ENCODE results near the gene LMLN. TPM values are rescaled to one million over a fixed set of nuclear protein-coding genes. Genes with fewer than 3 reads are reported as not detected.

Gene LMLN
- polyA plus RNA-seq, 3 donors: 0.41 to 1.3 (median 1.00) TPM

DNA sequence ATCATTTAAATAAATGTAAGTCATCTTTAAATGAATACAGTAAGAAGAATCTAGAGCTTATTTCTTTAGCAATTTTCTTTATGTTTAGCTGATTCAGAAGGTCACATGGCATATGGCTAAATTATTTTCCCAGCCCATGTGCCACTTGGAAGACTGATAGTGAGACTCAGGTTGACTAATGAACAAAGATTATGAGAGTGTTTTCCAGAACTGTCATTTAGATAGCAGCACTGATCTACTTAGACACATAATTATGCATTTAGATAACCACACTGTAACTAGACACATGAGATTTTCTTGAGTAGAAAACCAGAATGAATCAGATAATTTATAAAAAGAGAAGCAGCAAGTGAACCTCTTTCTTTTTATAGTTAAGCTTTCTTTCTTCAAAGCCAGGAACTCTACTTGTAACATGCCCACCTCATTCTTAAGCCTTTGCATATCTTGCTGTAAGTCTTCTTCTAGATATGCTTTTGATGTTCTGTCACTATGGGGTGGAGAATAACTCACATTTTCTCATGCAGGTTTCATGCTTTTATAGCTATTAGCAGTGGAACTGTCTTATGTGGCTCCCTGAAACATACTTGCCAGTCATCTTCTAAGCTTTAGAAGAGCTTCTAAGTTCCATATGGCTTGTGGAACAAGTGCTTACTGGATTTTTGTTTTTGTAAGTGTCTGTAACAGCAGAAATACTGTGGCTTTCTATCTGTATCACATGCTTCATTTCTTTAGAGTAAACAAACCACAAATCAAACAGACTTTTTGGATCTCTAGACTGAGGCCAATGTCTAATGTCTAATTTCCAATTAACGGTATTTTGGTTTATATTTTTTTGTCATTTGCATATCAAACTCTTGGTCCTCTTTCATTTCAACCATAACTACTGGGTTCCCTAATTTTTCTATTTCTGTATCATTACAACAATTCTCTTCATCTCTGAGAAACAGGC lies 101.4 kb downstream of the LMLN start:
- Mint-ChIP-seq H3K4me1 (no peaks in the 10 kb centered on the region), H3K9me3 (no peaks in the 10 kb centered on the region), H3K27ac (no peak overlapping the region), H3K4me3 (no peak overlapping the region), H3K36me3 (no peaks in the 10 kb centered on the region), H3K27me3 (ENCODE audit: low read depth in 3 of 3) (peaks cover 0 to 6% (median 3%) of the 10 kb centered on the region in 3 donors)
- Histone ChIP-seq H3K27ac (ENCODE audit: low read depth in 1 of 2, low read length in 2 of 2) (no peak overlapping the region), H3K4me3 (replicated peaks in 1 of 3; ENCODE audit: low read depth in 2 of 3, low read length in 3 of 3) (no peak overlapping the region), H3K4me1 (ENCODE audit: control insufficient read depth in 1 of 2, insufficient read depth in 2 of 2, low read length in 2 of 2) (no peaks in the 10 kb centered on the region), H3K9me3 (replicated peaks in 1 of 2; ENCODE audit: control insufficient read depth in 1 of 2, insufficient read depth in 1 of 2, low read length in 2 of 2) (no peaks in the 10 kb centered on the region), H3K4me2 (replicated peaks; ENCODE audit: extremely low read depth, low read length, poor library complexity, severe bottlenecking) (no peak overlapping the region), H2AFZ (ENCODE audit: insufficient read depth, low read depth, low read length, poor library complexity, severe bottlenecking) (no peak overlapping the region), H3K79me2 (ENCODE audit: insufficient read depth, low read length) (no peaks in the 10 kb centered on the region), H4K20me1 (ENCODE audit: insufficient read depth, low read length) (no peaks in the 10 kb centered on the region), H3K9ac (ENCODE audit: insufficient read depth, low read length, poor library complexity, severe bottlenecking) (no peak overlapping the region), H3K36me3 (replicated peaks in 1 of 2; ENCODE audit: control insufficient read depth in 1 of 2, insufficient read depth in 2 of 2, low read length in 2 of 2) (no peaks in the 10 kb centered on the region), H3K27me3 (ENCODE audit: control insufficient read depth in 2 of 2, insufficient read depth in 2 of 2, low read length in 2 of 2) (no peaks in the 10 kb centered on the region)
- no CpG with 5 or more reads among the region's 1 CpG for WGBS (ENCODE audit: insufficient coverage)
- no peak for TF ChIP-seq CTCF (IDR thresholded peaks at IDR 0.05)
- intact Hi-C loops (cut with micrococcal nuclease): no loop called here
- DNase-seq: no peak

GRCh38 chr3:198062068-198062465 lies 102.0 kb downstream of the LMLN start:
- no CpG with 5 or more reads among the region's 1 CpG for WGBS (ENCODE audit: insufficient coverage)
- Mint-ChIP-seq H3K9me3 (no peaks in the 10 kb centered on the region), H3K36me3 (no peaks in the 10 kb centered on the region), H3K4me1 (peaks cover 4% of the 10 kb centered on the region), H3K27ac (no peak overlapping the region), H3K27me3 (ENCODE audit: low read depth in 3 of 3) (peaks cover 0 to 4% (median 3%) of the 10 kb centered on the region in 3 donors), H3K4me3 (no peak overlapping the region)
- Histone ChIP-seq H3K27ac (ENCODE audit: low read depth in 1 of 2, low read length in 2 of 2) (no peak overlapping the region), H3K9ac (ENCODE audit: insufficient read depth, low read length, poor library complexity, severe bottlenecking) (no peak overlapping the region), H3K4me2 (replicated peaks; ENCODE audit: extremely low read depth, low read length, poor library complexity, severe bottlenecking) (no peak overlapping the region), H4K20me1 (ENCODE audit: insufficient read depth, low read length) (no peaks in the 10 kb centered on the region), H3K36me3 (replicated peaks in 1 of 2; ENCODE audit: control insufficient read depth in 1 of 2, insufficient read depth in 2 of 2, low read length in 2 of 2) (no peaks in the 10 kb centered on the region), H3K4me1 (ENCODE audit: control insufficient read depth in 1 of 2, insufficient read depth in 2 of 2, low read length in 2 of 2) (peaks cover 0 to 2% of the 10 kb centered on the region in 2 donors), H3K79me2 (ENCODE audit: insufficient read depth, low read length) (no peaks in the 10 kb centered on the region), H3K27me3 (ENCODE audit: control insufficient read depth in 2 of 2, insufficient read depth in 2 of 2, low read length in 2 of 2) (no peaks in the 10 kb centered on the region), H3K4me3 (replicated peaks in 1 of 3; ENCODE audit: low read depth in 2 of 3, low read length in 3 of 3) (no peak overlapping the region), H3K9me3 (replicated peaks in 1 of 2; ENCODE audit: control insufficient read depth in 1 of 2, insufficient read depth in 1 of 2, low read length in 2 of 2) (no peaks in the 10 kb centered on the region), H2AFZ (ENCODE audit: insufficient read depth, low read depth, low read length, poor library complexity, severe bottlenecking) (no peak overlapping the region)
- DNase-seq: no peak
- TF ChIP-seq CTCF (IDR thresholded peaks at IDR 0.05): no peak
- intact Hi-C loops (cut with micrococcal nuclease): no loop called here
